T-helper 2 cell (primary cell): ENCODE results near the gene SOHLH1.

Experiments used
- DNase-seq, 5 experiments: peaks; one replicate each; pipeline versions ENCODE4 v3.0.0 to v3.0.0-alpha.2; 2012 to 2022

The SOHLH1 gene

DNA sequence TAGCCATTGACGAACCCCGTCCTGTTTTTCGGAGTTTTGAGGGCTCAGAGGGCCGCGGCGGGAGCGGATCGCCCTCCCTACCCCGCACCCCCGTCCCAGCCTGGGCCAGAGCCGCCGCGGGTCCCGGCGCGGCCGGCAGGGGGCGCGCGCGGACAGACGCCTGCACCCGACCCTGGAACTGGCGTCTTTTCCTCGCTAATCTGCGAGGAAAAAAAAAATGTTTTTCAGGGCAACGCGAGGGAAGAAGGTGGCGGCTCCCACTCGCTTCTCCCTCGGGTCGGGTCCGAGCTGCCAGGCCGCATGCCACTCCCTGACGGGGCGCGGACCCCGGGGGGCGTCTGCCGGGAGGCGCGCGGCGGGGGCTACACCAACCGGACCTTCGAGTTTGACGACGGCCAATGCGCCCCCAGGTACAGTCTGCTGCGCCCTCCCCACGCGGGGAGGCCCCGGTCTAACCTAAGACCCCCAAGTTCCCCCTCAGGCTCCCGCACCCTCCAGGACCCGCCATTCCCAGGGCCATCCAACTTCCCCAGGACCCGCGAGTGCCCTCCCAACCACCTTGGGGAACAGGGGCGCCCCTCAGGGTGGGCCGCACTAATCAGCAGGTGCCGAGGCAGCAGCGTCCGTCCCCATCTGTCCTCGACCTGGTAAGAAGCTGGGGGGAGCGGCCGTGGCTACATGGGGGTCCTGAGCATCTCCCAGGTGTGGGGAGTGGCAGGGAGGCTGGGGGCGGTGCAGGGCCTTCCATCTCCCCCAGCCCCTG lies 2.9 kb upstream of the SOHLH1 start, which contains the start of gene KCNT1:
TSS of gene KCNT1 (plus strand) at position 227 of the 763 bp plus-strand sequence. CDS start at position 301, 74 bp downstream.
- peak; percentile 10 to 33 (median 27) for DNase-seq

DNA sequence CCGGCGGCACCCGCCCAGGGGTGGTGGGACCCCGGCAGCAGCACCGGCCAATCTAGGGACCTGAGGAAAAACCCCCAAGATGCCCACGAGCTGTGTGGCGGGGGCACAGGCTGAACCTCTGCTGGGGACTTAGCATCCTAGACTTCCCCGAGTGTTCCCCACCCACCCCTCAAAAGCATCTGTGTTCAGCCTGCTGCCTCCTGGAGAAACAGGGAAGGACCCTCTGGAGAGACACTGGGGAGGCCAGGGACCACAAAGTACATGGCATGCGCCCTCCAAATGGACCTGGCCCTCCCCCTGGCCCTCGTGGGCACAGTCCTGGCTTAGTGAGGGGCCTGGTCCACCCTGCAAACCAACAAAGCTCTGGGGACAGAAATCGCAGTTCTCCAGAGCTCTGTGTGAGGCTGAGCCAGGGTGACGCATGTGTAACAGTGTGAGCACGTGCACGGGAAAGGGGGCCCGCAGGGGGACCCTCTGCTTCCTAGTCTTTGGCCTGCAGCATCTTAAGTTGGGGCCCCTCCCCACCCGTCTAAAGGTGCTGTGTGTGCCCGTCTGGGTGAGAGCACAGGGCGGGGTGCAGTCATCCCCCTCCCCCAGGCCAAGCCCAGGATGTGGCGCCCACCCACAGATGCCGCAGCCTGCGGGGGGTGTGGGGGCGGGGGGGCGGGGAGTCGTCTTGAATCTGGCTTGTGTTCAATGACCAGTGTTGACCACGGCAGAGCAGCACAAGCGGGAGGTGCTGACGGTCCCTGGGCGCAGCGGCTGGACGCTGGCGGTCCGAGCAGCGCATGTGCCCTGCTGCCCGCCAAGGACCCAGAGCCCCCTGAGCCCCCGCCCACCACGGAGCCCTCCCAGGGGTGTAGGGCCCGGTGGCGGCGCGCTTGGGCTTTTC lies 2.0 kb upstream of the SOHLH1 start:
- peak in 1 of 5 experiments; percentile 27 for DNase-seq

GRCh38 chr9:135700525-135700924 lies 1.2 kb upstream of the SOHLH1 start:
- no peak for DNase-seq

GRCh38 chr9:135698767-135699166 lies 514 bp downstream of the SOHLH1 start:
- DNase-seq = no peak

- no peak for DNase-seq
Measured at GRCh38 chr9:135698236-135698635, 1.0 kb downstream of the SOHLH1 start.

DNA sequence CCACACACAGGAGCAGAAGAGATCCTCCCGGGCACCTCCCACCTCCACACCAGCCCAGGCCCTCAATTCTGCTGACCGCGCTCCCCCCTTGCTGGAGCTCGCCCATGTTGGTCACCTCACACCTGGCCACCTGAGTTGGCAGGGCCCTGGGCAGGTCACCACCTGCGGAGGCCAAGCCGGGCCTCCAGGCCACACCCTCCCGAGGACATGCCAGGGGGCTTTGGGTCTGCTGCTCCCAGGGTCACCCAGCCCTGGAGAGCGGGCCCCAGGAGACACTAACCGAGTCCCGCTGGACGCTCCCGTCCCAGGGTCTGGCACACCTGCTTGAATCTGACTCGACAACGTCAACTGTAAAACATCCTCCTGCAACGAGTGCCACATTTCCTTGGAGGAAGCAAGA lies 2.1 kb downstream of the SOHLH1 start:
- no peak for DNase-seq

- DNase-seq = no peak
Measured at GRCh38 chr9:135696446-135696845, 2.8 kb downstream of the SOHLH1 start.

- no peak for DNase-seq
Measured at GRCh38 chr9:135695642-135696041, 3.6 kb downstream of the SOHLH1 start.

GRCh38 chr9:135695036-135695435 lies 4.2 kb downstream of the SOHLH1 start:
- no peak for DNase-seq

- no peak for DNase-seq
Measured at GRCh38 chr9:135694414-135694813, 4.9 kb downstream of the SOHLH1 start.

DNA sequence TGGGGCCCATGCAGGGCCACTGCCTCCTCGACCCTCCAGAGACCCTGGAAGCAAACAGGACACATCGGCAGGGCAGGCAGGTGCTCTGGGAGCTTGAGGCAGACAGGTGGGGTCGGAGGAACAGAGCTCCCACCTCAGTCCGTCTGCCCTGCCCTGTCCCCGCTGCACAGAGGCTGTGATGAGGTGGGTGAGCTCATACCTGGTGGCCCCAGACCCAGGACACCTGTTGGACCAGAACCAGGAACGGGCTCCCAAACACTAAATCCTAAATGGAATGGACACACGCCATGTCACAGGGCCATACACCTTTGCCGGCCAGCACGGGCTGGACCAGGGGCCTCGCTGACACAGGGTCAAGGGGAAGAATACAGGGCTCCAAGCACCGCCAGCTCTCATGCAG lies 5.5 kb downstream of the SOHLH1 start:
- no peak for DNase-seq

DNA sequence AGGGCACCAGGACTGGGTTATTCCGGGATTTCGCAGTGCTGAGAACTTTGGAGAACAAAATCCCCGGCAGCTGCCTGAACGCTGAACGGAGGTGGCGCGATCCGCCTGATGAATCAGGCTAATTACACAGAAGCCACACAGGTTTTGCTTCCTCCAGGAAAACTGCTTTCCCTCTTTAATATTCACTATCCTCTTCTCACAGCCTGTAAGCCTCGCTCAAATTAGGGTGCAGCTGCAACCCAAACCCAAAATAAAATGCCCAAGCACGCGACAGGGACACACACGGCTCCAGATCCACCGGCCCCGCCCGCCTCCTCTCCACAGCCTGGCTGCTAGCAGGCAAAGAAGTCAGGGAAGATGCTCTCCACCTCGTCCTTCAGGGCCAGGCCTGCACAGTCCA lies 6.0 kb downstream of the SOHLH1 start:
- DNase-seq = no peak

GRCh38 chr9:135692410-135692809 lies 6.9 kb downstream of the SOHLH1 start:
- DNase-seq = no peak

DNA sequence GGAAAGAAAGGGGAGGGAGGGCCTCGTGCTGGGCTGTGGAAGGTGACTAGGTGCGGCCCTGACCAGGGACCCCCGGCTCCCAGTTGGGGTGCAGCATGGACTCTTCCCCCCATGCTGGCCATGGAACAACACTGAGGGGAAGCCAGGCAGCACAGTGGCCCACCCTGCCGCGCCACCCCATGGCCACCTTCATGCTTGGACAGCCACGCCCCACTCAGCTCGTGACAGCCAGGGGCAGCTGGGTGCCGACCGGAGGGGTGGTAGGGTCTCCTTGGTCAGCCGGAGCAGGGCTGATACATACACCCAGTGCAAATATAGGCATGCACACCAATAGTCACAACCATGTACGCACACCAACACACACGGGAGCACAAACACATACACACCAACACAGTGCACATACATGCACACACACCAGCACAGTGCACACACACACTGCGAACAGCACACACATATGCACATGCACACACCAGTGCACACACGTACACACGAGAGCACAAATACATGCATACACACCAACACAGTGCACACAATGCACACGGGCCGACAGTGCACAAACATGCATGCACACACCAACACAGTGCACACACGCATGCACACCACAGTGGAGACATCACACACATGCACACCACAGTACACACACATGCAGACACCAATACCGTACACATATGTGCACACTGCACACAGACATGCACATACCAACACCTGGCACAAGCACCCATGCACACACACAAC lies 8.3 kb downstream of the SOHLH1 start:
- no peak for DNase-seq

- no peak for DNase-seq
Measured at GRCh38 chr9:135689011-135689410, 10.3 kb downstream of the SOHLH1 start.

DNA sequence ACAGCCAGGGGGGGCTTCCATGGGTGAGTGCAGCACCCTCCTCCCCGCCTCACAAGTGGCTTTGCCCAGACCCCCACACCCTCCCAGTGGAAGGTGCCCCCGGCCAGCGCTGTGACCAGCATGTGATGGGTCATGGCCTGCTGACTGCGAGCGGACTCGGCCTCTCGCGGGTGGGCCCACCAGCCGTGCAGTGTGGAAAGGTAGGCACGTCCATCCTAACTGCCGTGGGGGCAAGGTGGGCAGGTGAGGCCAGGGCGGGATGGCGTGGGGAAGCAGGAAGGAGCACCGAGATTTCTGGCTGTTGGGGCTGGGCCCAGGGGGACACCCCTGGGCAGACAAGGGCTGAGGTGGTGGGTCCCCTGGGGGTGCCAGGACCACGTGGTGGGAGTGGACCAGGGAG lies 12.1 kb downstream of the SOHLH1 start:
- no peak for DNase-seq

- no peak for DNase-seq
Measured at GRCh38 chr9:135684691-135685090, 14.6 kb downstream of the SOHLH1 start.

DNA sequence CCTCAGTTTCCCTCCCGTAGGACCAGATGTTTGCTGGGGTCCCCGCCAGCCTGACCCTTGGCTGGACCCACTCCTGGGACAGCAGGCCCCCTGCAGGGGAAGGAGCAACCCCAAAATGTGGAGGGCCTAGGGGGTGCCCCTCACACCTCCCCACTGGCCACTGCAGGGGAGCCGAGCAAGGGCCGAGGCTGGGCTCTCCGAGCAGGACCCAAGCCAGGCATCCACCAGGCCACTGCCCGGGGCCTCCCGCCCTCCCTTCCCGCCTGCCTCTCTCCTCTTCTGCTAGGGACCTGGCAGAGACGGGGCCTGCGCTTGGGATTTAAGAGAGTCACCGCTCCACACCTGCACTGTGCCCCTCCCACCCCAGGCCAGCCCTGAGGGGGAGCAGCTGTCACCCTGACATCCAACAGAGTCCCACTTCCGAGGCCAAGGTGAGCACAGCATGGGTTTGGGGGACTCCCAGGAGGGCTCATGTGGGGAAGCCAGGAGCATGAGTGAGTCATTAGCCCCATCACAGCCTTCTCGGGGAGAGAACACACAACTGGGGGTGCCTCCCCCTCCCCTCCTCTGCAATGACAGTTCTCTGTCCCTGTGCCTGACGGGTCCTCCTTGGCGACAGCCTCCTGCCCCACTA lies 15.8 kb downstream of the SOHLH1 start:
- no peak for DNase-seq

- no peak for DNase-seq
Measured at GRCh38 chr9:135681161-135681560, 18.1 kb downstream of the SOHLH1 start.

GRCh38 chr9:135680056-135680455 lies 19.2 kb downstream of the SOHLH1 start:
- no peak for DNase-seq

- DNase-seq = no peak
Measured at GRCh38 chr9:135678236-135679017, 20.9 kb downstream of the SOHLH1 start.
